Right atrium auricular region (tissue), 2 donors: ENCODE measurements around the gene SUGCT. TPM values are rescaled to one million over a fixed set of nuclear protein-coding genes. Genes with fewer than 3 reads are reported as not detected.

Experiments
- DNase-seq: peaks from one replicate; pipeline ENCODE4 v3.0.0-alpha.2; 2019; ENCODE audit warnings: low spot score
- H3K27ac ChIP-seq, 2 donors: fragments of 200-600 bp; sonication (generic); 1 replicate in 1 of 2; 2 replicates in 1 of 2; pipeline ENCODE4 v1.5.1; 2016 to 2019
- H3K27me3 ChIP-seq, 2 donors: fragments of 200-600 bp; sonication (generic); one replicate each; pipeline versions ENCODE4 v1.5.1 to v1.6.0; 2017 to 2019
- H3K36me3 ChIP-seq: fragments of 200-600 bp; sonication (generic); one replicate; pipeline ENCODE4 v1.5.1; 2016
- H3K4me1 ChIP-seq, 2 donors: fragments of 200-600 bp; sonication (generic); one replicate each; pipeline versions ENCODE4 v1.5.1 to v1.6.0; 2017 to 2019
- H3K4me3 ChIP-seq, 2 donors: fragments of 200-600 bp; sonication (generic); 1 replicate in 1 of 2; 2 replicates in 1 of 2; pipeline ENCODE4 v1.5.1; 2017 to 2019; ENCODE audit warnings: mild to moderate bottlenecking in 1 of 2, moderate library complexity in 1 of 2
- H3K9me3 ChIP-seq, 2 donors: fragments of 200-600 bp; sonication (generic); one replicate each; pipeline ENCODE4 v1.5.1; 2019
- CTCF ChIP-seq, 2 donors: fragments of 200-600 bp; sonication (generic); IDR thresholded peaks; one replicate each; pipeline ENCODE4 v1.5.1; 2019; ENCODE audit warnings: antibody characterized with exemption in 2 of 2
- total RNA-seq, 2 donors: library from RNA; depleted of rRNA; stranded (reverse); fragments of >200 nt; gene quantifications; one replicate each; pipeline ENCODE4 v1.1.0, GENCODE V29; 2016

The SUGCT gene
- total RNA-seq, 2 donors from 2014 or later = 2.6 to 5.4 TPM

- Histone ChIP-seq H3K36me3 (no peaks in the 10 kb centered on the region), H3K27ac (no peak overlapping the region), H3K4me3 (no peak overlapping the region), H3K4me1 (peaks cover 0 to 4% of the 10 kb centered on the region in 2 donors), H3K27me3 (no peaks in the 10 kb centered on the region), H3K9me3 (no peaks in the 10 kb centered on the region)
- DNase-seq = no peak
- no peak for TF ChIP-seq CTCF (IDR thresholded peaks at IDR 0.05)
Observed at GRCh38 chr7:40800771-40801170, 666.0 kb downstream of the SUGCT start.

GRCh38 chr7:40802497-40802896, 667.7 kb downstream of the SUGCT start:
- DNase-seq = no peak
- Histone ChIP-seq H3K4me1 (peaks cover 0 to 4% of the 10 kb centered on the region in 2 donors), H3K9me3 (no peaks in the 10 kb centered on the region), H3K36me3 (no peaks in the 10 kb centered on the region), H3K4me3 (no peak overlapping the region), H3K27ac (no peak overlapping the region), H3K27me3 (no peaks in the 10 kb centered on the region)
- TF ChIP-seq CTCF (IDR thresholded peaks at IDR 0.05) = no peak

GRCh38 chr7:40804477-40805215, 669.8 kb downstream of the SUGCT start:
- TF ChIP-seq CTCF (IDR thresholded peaks at IDR 0.05) = no peak
- Histone ChIP-seq H3K36me3 (no peaks in the 10 kb centered on the region), H3K9me3 (no peaks in the 10 kb centered on the region), H3K4me3 (no peak overlapping the region), H3K27me3 (no peaks in the 10 kb centered on the region), H3K27ac (no peak overlapping the region), H3K4me1 (peaks cover 0 to 4% of the 10 kb centered on the region in 2 donors)
- no peak for DNase-seq

- TF ChIP-seq CTCF (IDR thresholded peaks at IDR 0.05) = no peak
- no peaks in the 10 kb centered on the region for H3K27me3 ChIP-seq
- no peaks in the 10 kb centered on the region for H3K36me3 ChIP-seq
- peaks cover 0 to 4% of the 10 kb centered on the region in 2 donors for H3K4me1 ChIP-seq
- no peaks in the 10 kb centered on the region for H3K9me3 ChIP-seq
- no peak overlapping the region for H3K27ac ChIP-seq
- no peak overlapping the region for H3K4me3 ChIP-seq
- DNase-seq = no peak
Observed at GRCh38 chr7:40805361-40805760, 670.6 kb downstream of the SUGCT start.

- H3K4me1 ChIP-seq = no peaks in the 10 kb centered on the region
- H3K36me3 ChIP-seq = no peaks in the 10 kb centered on the region
- H3K27me3 ChIP-seq = no peaks in the 10 kb centered on the region
- no peak overlapping the region for H3K27ac ChIP-seq
- no peak for DNase-seq
- no peak overlapping the region for H3K4me3 ChIP-seq
- peaks cover 0 to 5% of the 10 kb centered on the region in 2 donors for H3K9me3 ChIP-seq
- TF ChIP-seq CTCF (IDR thresholded peaks at IDR 0.05) = no peak
Observed at GRCh38 chr7:40808378-40808942, 673.7 kb downstream of the SUGCT start.
